Activated CD4-positive, CD25-positive, alpha-beta regulatory T cell treated with anti-CD3 and anti-CD28 coated beads, Interleukin-2, amount 50 U/mL, for 24 hours (primary cell): ENCODE results near the gene LAMA5.

Experiments used
- ATAC-seq, 2 donors: fragments of 150-1000 bp; cut with Tn5 transposase; one replicate each; pipeline ENCODE4 v1.10.0; 2021; ENCODE audit warnings: mild to moderate bottlenecking in 1 of 2, moderate library complexity in 1 of 2

LAMA5 gene

GRCh38 chr20:62405108-62405980, 38.2 kb upstream of the LAMA5 start:
- no peak for ATAC-seq

DNA sequence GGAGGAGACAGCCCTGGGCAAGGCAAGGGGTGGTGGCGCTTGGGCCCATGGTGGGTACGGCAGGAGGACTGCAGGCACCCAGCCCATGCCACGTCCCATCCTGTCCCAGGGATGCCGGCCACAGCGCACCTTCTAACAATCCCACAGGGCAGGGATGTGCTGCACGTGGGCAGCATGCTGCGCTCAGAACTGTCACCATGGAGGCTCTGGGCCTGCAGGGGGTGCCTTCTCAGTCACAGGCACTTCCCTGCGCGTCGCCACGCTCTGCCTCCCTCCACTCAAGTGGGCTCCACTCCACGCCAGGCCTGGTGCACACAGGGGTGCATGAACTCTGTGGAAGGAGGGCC, 37.6 kb upstream of the LAMA5 start:
- ATAC-seq: no peak

- no peak for ATAC-seq
Measured at GRCh38 chr20:62404112-62404665, 37.1 kb upstream of the LAMA5 start.

- no peak for ATAC-seq
Measured at GRCh38 chr20:62403331-62403730, 36.2 kb upstream of the LAMA5 start.

- ATAC-seq: no peak
Measured at GRCh38 chr20:62402456-62403150, 35.5 kb upstream of the LAMA5 start.

GRCh38 chr20:62401331-62401779, 34.2 kb upstream of the LAMA5 start:
- ATAC-seq: no peak

DNA sequence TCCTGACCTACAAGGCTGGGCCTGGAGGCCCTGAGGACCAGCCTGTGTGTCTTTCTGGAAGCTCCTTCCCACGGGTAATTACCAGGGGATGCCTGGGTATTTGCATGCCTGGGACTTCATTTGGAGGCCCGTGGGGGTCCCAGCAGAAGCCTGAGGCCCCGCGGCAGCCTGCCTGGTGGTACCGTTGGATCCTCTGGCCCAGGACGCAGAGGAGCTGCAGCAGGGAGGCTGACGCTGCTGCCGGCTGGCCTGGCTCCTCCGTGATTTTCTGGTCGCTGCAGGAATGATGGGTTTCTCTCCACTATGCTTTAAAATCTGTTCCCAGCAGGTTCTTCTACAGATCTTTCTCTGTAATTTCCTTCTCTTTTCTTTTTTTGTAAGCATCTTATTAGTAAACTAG, 33.4 kb upstream of the LAMA5 start:
- ATAC-seq: no peak

DNA sequence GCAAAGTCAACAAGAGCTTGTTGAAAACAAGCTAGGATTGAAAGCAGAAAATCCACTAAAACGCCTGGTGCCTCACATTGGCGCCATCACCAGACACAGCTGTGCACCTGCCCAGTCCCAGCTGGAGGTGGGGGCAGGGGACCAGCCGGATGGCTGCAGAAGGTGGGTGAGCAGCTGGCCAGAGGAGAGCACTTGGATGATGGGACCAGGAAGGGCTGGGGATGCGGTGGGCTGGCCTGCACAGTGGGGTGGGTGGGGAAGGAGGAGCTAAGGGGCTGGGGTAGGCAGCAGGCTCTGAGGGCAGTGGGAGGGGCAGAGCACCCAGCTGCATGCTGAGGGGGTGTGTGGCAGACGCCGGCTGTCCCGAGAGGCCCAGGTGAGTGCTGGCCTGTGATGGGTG, 32.9 kb upstream of the LAMA5 start:
- no peak for ATAC-seq

DNA sequence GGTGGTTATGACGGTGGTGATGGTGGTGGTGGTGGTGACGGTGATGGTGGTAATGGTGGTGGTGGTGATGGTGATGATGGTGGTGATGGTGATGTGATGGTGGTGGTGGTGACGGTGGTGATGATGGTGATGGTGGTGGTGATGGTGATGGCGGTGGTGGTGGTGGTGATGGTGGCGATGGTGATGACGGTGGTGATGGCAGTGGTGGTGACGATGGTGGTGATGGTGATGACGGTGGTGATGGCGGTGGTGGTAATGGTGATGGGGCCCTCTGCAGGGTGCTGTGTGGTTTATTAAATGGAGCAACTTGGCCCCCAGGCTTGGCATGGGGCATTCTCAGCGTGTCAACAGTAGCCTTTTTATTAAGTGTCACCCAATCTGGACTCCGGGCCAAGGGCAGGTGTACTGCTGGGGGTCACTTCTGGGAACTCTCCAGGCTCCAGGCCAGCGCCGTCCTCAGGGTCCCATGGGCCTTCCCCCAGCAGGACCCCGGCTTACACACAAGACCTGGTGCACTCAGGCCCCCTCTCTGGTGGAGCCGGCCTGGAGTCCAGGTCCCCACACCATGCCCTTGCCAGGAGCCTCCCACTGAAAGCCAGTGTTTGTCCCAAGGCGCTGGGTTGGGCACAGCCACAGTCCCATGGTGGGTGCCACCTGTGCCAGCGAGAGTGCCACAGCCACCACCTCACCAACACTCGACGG, 31.2 kb upstream of the LAMA5 start:
- ATAC-seq: no peak

- no peak for ATAC-seq
Measured at GRCh38 chr20:62396367-62397239, 29.5 kb upstream of the LAMA5 start.

DNA sequence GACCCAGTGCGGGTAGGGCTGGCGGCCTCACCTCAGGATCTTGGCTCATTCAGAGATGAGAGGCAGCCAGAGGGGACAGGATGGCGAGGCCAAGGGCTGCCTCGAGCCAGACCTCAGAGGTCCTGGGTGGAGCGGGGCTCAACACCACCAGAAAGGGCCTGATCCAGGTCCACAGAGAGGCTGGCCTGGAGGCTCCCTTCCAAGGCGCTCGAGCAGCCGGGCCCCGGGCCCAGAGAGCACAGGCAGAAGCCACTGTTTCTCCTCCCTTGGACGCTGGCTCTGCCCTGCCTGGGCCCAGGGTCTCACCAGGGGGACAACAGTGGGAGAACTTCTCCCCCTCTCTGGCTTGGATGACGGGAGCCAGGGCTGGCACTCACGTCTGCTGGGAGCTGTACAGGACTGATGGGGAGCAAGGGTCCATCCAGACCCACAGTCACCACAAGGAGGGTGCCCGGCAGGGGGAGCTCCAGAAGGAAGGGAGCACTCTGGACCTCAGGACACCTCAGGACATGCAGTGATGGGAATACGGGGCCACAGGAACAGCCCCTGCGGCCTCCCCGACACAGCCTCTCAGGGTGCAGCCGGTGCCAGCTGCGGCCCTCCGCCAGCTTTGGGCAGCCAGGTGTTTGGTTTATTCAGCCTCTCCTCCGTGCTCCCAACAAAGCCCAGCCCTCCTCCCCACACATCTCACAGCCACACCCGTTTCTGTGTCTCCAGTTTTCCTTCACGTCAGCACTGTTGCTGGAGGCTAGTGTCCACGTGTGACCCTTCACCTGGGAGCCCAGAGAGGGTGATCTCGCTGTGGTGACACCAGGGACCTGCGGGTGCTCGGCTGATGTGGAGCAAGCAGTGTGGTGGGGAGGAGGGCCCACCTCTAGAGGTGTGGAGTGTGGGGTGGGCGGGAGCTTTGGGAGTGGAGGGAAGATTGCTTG, 28.5 kb upstream of the LAMA5 start:
- no peak for ATAC-seq

- no peak for ATAC-seq
Measured at GRCh38 chr20:62394248-62395245, 27.4 kb upstream of the LAMA5 start.

- no peak for ATAC-seq
Measured at GRCh38 chr20:62393830-62394229, 26.7 kb upstream of the LAMA5 start.

GRCh38 chr20:62393335-62393665, 26.2 kb upstream of the LAMA5 start:
- ATAC-seq: no peak

- no peak for ATAC-seq
Measured at GRCh38 chr20:62392621-62393334, 25.7 kb upstream of the LAMA5 start.

GRCh38 chr20:62392077-62392418, 24.9 kb upstream of the LAMA5 start:
- no peak for ATAC-seq

GRCh38 chr20:62391165-62392076, 24.3 kb upstream of the LAMA5 start:
- no peak for ATAC-seq
